ENCODE data around the gene NRDC.
A peak's percentile ranks its signal among the peaks of the same experiment; 100 is the strongest.
"Not testable (repeated sequence)": the region's sequence is repeated elsewhere in the genome, so short reads cannot be mapped to it uniquely, and the experiment has no call there.

Gene NRDC

DNA sequence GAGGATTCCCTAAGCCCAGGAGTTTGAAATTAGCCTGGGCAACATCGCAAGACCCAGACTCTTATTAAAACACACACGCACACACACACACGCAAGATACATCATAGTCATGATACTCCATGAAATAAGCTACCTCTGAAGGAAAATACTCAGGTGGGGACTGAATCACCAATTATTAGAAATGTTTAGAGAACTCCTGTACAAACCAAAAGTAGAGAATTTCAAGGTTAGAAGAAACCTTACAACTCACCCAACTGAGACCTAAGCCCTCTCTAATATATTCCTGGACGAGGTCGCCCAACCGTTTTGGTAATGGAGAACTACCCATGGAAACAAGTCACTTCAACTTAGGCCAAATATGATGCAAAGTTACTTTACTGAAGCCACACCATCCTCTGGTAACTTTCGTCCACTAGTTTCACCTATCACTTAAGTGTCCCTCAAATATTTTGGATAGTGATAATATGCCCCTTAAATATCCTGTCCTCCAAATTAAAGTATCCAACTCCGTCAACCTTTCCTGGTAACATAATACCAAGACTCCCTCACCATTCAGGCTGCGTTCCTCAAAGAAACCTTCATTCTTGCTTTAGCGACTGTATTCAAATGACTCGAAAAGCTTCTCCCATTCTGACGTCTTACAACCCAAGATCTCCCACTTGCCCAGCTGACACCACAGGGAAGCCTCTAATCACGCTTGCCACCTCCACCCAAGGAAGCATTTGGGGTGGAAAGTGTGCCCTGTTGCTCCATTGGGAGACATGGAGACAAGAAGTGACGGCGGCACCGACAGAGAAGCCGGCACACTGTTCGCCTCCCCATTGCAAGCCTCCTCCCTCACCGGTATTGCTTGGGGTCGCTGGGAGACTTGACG, 856 bp downstream of the NRDC start:
- DNase-seq (ENCODE audit: low read depth): peak; percentile 54

DNA sequence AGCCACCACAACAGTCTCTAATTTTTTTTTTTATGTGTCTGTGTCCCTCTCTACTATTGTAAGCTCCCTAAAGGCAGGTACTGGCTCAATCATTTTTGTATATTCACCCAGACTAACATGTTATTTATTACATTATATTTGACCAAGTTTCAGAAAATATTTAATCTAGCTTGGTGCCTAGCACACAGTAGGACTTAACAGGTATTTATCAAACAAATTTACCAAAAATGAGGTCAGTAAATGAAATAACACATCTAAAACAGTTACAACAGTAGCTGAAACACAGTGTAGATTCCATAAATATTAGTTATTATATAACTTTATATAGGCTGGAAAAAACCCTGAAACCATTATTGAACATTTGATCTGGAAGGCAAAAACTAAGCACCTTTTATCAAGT, 2.7 kb downstream of the NRDC start:
- DNase-seq (ENCODE audit: low read depth): no peak

DNA sequence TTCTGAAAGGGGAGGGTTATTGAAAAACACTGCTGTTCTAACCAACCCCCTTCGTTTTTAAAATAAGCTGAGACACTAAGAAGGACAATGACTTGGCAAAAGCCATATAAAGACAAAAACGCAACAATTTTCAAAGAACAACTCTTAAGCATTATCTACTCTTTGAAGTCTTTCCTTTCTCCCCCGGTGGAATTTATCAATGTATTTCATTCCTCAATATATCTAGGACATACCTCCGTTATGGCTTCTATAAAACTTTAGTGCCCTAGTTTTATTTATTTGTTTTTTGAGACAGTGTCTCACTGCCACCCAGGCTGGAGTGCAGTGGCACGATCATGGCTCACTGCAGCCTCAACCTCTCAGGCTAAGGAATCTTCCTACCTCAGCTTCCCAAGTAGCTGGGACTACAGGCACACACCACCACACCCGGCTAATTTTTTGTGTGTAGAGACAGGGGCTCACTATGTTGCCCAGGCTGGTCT, 3.2 kb downstream of the NRDC start:
- no peak for DNase-seq (ENCODE audit: low read depth)

DNA sequence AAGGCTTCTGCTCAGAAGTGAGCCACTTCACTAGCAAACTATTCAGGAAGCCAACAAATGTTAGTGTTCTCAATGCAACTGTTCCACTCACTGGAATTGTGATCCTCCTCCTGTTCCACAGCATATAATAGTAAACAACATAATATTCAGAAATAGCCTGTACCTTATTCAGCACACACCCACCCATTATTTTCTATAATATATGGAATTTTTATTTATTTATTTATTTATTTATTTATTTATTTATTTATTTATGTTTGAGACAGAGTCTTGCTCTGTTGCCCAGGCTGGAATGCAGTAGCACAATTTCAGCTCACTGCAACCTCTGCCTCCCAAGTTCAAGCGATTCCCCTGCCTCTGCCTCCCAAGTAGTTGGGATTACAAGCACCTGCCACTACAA, 5.3 kb downstream of the NRDC start:
- not testable (repeated sequence) for DNase-seq (ENCODE audit: low read depth)

DNA sequence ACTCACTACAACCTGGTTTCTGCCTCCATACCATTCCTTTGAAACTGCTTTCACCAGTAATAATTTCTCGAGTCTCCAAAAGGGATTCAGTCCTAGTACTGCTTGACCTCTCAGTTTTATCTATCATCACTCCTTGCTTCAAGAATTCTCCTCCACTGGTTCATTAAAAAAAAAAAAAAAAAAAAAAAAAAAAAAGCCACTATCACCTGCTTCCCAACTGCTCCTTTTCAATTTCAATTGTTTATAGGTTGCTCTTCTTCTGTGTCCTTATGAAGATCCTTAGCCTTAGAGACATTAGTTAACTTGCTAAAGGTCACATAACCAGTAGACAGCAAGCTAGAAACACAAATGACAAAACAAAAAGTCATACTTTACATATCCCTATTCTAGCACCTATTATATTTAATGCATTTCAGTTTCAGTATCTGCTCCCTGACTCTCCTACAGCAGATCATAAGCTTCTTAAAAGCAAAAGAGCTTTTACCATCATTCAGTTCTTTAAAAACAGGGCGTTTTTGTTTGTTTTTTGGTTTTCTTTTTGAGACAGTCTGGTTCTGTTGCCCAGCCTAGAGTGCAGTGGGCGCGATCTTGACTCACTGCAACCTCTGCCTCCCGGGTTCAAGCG, 7.1 kb downstream of the NRDC start:
- DNase-seq (ENCODE audit: low read depth): no peak

DNA sequence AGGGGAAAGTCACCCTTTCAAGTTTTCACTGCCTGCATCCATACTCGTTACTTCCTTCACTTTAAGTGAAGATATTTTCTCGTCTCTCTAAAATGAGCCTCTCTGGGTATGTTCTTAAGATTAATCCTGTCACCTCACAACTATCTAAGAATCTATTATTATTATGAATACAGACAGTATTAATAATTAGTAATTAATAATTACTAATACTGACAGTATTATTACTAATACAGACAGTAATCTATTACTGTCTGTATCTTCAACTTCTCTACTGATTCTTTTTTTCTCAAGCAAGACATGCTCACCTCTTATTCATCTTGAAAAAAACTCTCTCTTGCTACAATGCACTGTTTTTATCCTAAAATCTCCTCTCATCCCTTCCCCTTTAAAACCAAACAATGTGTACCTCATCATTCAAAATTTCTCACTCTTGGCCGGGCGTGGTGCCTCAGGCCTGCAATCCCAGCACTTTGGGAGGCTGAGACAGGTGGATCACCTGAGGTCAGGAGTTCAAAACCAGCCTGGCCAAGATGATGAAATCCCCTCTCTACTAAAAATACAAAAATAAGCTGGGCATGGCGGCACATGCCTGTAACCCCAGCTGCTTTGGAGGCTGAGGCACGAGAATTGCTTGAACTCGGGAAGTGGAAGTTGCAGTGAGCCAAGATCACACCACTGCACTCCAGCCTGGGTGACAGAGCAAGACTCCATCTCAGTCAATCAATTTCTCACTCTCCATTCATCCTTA, 7.8 kb downstream of the NRDC start:
- DNase-seq (ENCODE audit: low read depth): no peak

DNA sequence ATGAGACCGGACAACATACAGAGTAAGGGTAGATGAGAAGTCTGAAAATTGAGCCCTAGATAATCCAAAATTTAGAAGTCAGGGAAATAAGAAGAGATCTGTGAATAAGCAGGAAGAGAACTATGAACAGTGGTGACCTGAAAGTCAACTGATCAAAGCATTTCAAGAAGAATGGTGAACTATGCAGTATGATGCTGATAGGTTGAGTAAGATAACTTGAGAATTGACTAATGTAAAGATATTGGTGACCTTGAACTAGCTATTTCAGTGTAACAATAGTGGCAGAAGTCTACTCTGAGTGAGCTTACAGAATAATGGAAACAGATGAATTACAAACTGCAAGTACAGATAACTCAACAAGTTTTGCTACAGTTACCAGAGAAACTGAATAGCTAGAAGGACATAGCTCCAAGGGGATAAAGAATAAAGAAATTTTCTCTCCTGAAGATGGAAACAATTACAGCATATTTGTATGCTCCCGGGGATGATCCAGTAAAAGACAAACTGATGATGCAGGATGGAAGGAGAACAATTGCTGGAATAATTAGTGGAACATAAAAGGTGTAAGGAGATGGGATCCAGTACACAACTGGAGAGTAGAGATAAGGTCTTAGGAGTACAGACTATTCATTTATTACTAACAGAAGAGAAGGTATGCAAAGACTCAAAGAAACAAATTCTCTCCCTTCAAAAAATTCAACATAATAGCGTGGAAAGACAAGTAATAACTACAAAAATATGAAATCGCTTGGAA, 10.9 kb downstream of the NRDC start:
- DNase-seq (ENCODE audit: low read depth): no peak

DNA sequence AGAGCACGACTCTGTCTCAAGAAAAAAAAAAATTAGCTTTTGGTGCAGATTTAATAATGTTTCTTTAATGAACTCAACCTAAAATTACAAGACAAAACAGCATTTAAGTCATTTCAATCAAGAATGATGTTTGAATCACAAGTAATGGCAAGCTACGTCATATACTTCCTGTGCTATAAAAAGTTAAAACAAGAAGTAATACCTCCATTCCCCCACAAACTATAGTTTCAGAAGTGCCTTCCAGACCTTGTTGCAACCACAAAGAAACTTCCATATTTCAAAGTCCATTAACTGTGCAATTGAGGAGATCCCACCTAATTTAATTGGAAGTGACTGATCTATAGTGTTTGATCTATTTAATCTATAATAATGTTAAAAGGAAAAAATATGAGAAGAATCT, 15.1 kb downstream of the NRDC start:
- no peak for DNase-seq (ENCODE audit: low read depth)

DNA sequence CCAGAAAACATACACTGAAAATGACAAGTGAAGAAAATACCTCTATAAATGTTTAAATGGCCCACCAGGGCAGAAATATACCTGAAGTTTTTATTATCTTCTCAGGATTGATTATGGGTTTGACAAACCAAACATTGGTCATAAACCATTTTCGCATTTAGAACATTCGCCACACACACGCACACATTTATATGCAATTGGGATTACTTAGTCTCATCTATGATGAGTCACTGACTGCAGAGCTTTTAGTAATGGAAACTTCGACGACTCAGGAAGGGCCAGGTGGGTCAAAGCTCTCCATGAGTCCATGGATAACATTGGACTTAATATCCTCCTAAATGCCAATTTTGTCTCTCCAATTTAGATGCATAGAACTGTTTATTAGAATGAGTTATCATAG, 16.9 kb downstream of the NRDC start:
- peak; percentile 3 for DNase-seq (ENCODE audit: low read depth)

DNA sequence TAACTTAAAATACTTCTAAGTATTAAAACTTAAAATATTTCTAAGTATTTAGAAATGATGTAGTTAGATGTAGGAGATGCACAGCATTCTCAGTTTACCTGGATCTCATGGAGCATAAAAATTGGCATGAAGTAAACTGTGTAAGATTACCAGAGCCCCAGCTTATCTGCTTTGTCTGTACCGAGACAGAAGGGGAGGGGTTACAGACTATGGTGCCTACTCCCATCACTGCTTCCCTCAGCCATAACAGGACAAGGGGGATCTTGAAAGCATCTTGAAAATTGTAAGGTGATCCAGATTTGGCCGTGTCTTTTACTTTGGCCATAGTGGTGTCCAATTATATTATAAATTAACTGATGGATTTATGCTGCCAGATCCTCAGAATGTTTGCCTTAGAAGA, 18.8 kb downstream of the NRDC start:
- no peak for DNase-seq (ENCODE audit: low read depth)

DNA sequence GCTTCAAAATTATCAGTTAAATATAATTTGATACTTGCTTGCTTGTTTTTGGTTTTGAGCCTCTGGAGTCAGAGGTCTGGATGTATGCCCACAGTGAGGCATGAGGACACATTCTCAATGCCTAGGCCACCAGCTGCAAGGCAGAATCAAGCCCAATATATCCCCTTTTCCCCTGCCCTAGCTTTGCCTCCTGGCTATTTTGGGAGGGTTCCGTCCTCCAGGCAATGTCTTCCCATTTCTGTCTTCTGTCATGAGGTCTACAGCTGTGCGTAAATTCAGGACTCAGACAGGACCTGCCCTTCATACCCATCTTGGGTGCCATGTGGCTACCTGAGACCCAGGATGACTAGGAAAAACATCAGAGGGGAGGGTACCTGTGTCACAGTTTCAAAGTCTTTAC, 19.2 kb downstream of the NRDC start:
- no peak for DNase-seq (ENCODE audit: low read depth)

DNA sequence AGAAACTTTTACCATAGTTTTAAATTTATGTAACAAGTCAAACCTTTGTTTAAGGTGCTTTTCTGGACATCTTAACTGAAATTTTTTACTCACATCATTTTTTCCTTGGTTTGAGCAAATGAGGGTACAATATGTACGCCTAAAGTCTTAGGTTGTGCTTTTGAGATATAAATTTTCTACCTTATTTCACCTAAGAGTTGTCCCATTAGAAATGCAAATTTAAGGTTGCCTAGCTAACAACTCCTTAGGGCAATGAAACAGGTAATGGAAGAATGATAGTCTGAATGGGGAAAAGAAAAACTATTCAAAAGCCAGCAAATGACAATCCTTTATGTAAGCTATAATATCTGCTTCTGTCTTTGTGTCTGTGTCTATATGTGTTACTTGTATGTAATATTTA, 19.6 kb downstream of the NRDC start:
- no peak for DNase-seq (ENCODE audit: low read depth)

DNA sequence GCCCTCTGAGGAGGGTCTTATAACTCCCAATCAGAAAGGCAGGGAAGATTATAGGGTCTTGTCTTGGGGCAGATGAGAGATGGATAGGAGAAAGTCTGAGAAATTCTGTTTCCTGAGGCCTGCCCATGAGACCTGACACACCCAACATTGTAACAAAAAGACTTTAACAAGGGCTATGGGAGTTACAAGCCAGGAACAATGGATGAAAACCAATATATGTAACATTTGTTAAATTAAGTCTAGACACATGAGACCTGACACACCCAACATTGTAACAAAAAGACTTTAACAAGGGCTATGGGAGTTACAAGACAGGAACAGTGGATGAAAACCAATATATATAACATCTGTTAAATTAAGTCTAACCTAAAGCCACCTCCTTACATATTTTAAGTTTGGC, 21.8 kb downstream of the NRDC start:
- no peak for DNase-seq (ENCODE audit: low read depth)

DNA sequence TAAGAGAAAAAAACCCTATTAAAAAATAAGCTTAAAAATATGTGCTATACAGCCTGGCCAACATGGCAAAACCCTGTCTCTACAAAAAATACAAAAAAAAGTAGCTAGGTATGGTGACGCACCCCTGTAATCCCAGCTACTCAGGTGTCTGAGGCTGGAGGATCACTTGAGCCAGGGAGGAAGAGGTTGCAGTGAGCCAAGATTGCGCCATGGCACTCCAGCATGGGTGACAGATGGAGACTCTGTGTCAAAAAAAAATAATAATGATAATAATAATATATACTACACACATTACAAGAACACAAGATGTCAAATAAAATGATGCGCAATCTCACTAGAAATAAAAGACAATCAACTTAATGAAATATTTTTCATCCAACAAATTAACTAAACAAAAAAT, 22.9 kb downstream of the NRDC start:
- DNase-seq (ENCODE audit: low read depth): no peak

DNA sequence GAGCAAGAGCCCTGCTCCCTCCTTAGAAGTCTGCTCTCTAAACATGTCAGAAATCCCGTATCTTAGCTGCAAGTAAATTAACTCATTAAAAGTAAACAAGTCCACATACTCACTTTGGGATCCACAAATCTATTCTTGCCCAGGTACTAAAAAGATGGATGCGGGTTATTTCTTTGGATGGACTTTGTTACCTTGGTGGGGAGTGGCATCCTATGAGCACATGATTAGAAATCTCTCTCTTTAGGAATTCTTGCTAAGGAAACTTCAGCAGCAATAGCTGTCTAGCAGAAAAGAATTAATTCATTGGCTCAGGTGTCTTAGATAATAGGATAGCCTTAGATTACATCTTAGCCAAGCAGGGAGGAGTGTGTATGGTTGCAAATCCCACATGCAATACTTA, 25.2 kb downstream of the NRDC start:
- no peak for DNase-seq (ENCODE audit: low read depth)

DNA sequence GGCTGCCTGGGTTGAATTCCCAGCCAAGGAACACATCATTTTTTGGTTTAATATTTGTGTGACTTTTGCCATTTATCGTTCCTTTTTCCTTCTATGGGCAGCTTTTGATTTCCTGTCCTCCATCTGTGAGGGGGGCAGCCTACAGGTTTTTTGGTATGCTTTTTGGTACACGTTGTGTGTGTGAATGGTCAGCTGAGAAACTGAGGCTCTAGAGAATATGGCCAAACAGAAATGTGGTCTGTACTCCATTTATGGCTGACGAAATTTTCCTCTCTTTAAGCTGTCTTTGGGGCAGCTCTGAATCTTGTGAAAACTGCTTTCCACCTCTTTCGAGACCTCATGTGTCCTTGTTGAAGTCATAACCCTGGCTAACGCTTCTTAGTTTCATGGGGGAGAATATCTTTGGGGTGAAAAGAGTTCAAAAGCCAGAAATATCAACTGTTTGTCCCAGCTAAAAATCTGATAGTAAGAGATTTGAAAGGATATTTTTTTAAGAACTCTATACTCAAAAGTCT, 26.6 kb downstream of the NRDC start:
- DNase-seq (ENCODE audit: low read depth): no peak

DNA sequence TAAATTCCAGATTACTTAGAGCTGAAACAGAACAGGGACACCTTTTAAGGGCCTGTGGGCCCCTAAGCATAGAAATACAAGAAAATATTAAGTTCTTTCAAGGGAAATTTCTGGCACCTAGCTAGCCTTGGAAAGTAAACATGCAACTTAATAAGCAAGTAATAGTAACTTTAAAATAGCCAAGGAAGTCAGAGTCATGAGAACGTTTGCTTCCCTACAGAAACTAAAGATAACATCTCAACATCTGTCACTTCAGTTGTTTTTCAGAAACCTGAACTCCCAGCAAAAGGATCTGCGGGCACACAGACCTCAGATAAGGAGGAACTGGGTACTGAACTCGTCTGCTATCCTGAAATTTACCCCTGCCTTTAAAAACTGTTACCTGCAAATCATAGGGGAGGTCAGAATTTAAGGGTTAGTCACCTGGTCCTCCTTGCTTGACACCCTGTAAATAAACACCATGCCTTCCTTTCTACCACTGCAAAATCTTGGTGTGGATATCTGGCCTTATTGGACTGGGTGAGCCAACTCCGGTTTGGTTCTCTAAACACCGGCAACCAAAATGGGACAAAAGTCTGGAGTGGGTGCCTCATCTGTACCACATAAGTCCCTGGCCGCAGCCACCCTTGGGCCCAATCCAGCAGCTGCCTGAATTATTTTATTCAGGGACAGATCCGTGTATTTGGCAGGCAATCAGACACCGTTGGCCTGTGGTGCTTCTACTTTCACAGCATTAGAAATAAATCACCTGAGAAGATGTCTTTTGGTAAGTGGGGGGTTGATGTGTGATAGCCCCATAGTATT, 27.9 kb downstream of the NRDC start:
- no peak for DNase-seq (ENCODE audit: low read depth)

DNA sequence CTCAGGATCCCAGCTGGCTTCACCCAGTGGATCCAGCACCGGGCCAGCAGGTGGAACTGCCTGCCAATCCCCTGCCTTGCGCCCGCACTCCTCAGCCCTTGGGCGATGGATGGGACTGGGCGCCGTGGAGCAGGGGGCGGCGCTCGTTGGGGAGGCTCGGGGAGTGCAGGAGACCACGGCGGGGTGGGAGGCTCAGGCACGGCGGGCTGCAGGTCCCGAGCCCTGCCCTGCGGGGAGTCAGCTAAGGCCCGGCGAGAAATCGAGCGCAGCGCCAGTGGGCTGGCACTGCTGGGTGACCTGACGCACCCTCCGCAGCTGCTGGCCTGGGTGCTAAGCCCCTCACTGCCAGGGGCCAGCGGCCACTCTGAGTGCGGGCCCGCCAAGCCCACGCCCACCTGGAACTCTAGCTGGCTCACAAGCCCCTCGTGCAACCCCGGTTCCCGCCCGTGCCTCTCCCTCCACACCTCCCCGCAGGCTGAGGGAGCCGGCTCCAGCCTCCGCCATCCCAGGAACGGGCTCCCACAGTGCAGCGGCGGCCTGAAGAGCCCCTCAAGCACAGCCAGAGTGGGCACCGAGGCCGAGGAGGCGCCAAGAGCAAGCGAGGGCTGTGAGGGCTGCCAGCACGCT, 31.1 kb downstream of the NRDC start:
- no peak for DNase-seq (ENCODE audit: low read depth)

DNA sequence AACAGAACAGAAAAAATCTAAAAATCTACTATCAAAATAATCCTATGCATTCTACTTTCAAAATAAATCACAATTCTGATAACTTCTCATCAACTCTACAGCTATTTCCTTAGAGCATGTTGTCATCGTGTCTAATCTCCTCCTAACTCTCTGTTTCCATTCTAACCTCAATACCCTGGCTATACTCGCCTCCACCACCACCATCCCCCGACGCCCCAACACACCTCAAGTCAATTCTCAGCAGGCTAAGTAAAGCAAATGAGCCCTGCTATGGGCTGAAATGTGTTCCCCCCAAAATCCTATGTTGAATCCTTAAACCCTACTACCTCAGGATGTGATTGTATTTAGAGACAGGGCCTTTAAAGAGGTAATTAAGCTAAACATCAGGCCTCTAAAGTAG, 34.6 kb downstream of the NRDC start:
- DNase-seq (ENCODE audit: low read depth): no peak

DNA sequence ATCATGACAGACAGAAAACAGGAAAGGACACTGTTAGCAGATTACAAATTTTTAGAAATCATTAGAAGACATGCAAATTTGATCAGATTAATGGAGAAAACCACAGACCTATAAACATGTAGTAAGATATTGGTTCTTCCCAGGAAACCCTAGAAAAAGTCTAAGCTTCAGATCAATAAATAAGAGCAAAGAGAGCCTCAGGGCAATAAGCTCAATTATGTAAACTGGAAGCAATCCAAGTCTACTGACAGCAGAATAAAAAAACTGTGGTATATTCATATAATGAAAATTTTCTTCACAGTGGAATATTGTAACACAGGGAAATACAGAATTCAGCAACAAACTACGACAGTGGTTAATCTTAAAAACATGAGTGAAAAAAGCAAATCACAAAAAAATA, 36.3 kb downstream of the NRDC start:
- peak; percentile 15 for DNase-seq (ENCODE audit: low read depth)
